ENCODE results near the gene SLC8A1.

SLC8A1 gene

DNA sequence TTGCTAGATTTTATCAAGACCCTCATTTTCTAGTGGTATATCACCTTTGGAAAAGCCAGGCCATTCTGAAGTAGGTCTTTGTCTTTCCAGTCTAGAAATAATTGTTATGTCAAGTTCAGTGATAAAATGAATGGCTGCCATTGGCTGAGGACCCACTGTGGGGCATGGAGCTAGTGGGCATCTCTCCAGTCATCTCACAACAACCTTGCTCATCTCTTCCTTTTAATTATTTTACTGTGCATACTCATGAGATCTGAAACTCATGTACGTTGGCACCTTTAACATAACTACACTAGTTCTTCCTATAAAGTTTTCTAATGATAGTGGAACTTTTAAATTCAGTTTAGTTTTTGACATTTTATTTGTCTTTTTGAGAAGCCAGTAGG, 240.9 kb downstream of the SLC8A1 start:
- Mint-ChIP-seq H3K27me3 (no peaks in the 10 kb centered on the region), H3K4me3 (no peak overlapping the region), H3K36me3 (no peaks in the 10 kb centered on the region), H3K9me3 (ENCODE audit: low read depth) (no peaks in the 10 kb centered on the region), H3K4me1 (ENCODE audit: low read depth) (no peaks in the 10 kb centered on the region), H3K27ac (no peak overlapping the region)

DNA sequence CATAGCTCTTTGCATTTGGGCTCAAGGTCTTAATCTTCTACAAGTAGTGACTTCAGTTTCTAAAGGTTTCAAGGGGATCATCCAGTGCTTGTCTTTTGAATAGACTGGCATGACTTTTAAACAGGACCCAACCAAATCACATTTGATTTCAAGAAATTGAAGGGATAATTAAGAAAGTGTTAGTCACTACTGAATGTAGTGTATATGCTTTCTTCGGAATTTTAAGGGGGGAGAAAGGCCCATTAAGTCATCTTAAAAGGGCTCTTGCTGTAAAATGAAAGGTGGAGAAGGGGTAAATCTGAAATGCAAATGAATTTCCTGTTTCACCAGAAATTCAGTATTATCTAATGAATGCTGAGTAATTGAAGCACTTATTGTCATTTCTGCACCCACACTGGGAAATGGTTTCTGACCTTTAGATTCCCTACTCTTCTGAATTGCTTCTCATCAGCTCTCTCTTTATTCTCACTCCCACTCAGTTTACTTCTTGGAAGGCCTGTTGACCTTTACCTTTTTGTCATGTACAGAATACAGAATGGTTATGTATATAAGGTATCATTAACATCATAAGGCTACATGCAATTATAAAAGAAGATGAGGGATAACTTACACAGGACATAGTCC, 241.4 kb downstream of the SLC8A1 start:
- Mint-ChIP-seq H3K36me3 (no peaks in the 10 kb centered on the region), H3K4me3 (no peak overlapping the region), H3K9me3 (ENCODE audit: low read depth) (no peaks in the 10 kb centered on the region), H3K27me3 (no peaks in the 10 kb centered on the region), H3K4me1 (ENCODE audit: low read depth) (no peaks in the 10 kb centered on the region), H3K27ac (no peak overlapping the region)

DNA sequence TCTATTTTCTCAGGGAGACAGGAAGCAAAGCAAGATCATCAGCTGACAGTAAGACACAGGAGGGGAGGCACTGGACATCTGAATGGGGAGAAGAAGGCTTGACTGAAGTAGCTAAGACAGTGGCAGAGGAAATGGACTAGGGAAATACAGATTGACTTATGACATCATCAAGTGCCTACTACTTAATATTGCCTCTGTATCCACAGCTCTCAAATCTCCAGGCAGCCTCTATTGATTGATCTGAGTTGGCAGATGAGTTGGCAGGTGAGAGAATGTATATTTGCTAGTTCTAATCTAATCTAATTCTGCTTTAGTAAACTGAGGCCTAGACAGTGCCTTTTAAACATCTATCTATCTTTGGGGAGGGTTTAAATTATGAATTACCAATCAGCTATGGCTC, 242.1 kb downstream of the SLC8A1 start:
- Mint-ChIP-seq H3K27me3 (no peaks in the 10 kb centered on the region), H3K4me3 (no peak overlapping the region), H3K9me3 (ENCODE audit: low read depth) (no peaks in the 10 kb centered on the region), H3K27ac (no peak overlapping the region), H3K36me3 (no peaks in the 10 kb centered on the region), H3K4me1 (ENCODE audit: low read depth) (no peaks in the 10 kb centered on the region)

DNA sequence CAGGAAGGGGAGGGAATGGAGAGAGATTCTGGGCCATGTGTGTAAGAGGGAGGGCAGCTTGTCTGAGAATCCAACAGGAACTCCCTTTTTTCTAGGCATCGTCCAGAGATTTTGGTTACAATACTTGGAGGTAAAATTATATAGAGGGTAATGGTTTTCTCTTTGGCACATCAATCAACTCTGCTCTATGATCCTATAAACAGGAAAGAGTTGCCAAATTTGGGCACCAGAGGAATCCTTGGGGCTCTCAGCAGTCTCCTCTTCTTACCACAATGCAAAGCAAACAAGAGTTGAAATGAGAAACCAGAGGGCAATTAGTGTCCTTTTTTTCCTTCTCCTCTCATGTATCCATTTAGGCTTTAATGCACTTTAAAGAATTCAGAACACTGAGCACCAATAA, 243.4 kb downstream of the SLC8A1 start:
- Mint-ChIP-seq H3K27me3 (no peaks in the 10 kb centered on the region), H3K4me1 (ENCODE audit: low read depth) (no peaks in the 10 kb centered on the region), H3K4me3 (no peak overlapping the region), H3K27ac (no peak overlapping the region), H3K9me3 (ENCODE audit: low read depth) (no peaks in the 10 kb centered on the region), H3K36me3 (no peaks in the 10 kb centered on the region)

DNA sequence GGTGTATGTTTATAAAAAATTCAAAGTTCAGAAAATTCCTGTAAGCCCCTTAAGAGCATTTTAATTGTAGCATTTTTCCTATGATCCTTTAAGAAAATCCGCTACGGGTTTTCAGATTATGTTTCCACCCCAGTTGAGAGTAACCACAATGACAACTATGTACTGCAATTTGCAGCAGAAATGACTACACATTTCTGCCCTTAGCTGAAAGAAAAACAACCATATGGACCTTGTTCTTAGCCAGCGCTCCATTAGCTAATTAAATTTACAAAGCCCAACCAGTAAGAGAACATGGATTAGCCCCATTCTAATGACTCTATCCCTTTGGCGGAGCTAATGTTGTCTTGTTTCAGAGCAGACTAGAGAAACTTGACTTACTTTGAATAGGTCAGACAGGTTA, 247.6 kb downstream of the SLC8A1 start:
- Mint-ChIP-seq H3K9me3 (ENCODE audit: low read depth) (no peaks in the 10 kb centered on the region), H3K36me3 (no peaks in the 10 kb centered on the region), H3K27me3 (no peaks in the 10 kb centered on the region), H3K4me3 (no peak overlapping the region), H3K4me1 (ENCODE audit: low read depth) (no peaks in the 10 kb centered on the region), H3K27ac (no peak overlapping the region)

DNA sequence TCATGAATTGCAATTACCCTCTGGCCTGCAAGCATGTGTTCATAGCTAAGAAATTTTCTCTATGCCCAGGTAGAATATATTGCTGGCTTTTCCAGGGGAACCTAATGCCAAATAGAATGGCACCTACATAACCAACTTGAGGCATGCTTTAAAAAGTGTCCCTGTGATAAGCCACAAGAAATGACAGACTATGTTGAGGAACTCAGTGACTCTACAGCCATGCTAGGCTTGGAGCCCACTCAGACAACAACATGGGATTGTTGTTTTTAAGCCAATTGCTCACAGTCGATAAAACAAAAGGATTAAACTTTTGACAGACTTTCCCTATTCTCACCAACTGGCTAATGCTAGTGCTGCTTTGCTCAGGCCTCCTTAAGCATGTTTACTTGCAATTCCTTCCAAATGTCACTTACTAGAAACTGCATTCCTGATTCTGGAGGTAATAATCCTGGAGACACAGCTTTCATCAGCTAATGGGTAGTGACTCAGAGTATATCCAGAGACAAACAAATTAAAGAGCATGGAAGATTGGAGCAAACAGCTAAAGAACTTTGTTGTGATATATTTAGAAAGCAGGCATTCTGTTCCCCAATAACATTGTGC, 249.0 kb downstream of the SLC8A1 start:
- Mint-ChIP-seq H3K27ac (no peak overlapping the region), H3K4me1 (ENCODE audit: low read depth) (no peaks in the 10 kb centered on the region), H3K27me3 (no peaks in the 10 kb centered on the region), H3K9me3 (ENCODE audit: low read depth) (no peaks in the 10 kb centered on the region), H3K4me3 (no peak overlapping the region), H3K36me3 (no peaks in the 10 kb centered on the region)

DNA sequence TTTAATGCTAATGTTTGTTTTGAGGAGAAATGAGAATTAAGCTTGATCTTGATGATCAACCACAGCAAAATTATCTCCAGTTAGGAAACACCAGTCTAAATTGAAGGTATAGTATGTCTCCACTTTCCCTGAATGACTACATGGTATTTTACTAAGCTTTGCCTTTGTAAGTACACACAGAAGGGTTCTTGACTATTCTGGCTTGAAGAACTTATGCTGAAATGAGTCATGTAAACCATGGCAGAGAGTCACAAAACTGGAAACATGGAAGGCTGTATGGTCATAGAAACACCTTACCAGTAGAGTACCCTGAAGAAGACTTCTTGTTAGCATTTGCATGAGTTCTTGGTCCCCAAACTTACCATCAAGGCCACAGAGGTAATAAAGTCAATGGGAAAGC, 250.5 kb downstream of the SLC8A1 start:
- Mint-ChIP-seq H3K4me1 (ENCODE audit: low read depth) (no peaks in the 10 kb centered on the region), H3K27ac (no peak overlapping the region), H3K27me3 (no peaks in the 10 kb centered on the region), H3K9me3 (ENCODE audit: low read depth) (no peaks in the 10 kb centered on the region), H3K36me3 (no peaks in the 10 kb centered on the region), H3K4me3 (no peak overlapping the region)

DNA sequence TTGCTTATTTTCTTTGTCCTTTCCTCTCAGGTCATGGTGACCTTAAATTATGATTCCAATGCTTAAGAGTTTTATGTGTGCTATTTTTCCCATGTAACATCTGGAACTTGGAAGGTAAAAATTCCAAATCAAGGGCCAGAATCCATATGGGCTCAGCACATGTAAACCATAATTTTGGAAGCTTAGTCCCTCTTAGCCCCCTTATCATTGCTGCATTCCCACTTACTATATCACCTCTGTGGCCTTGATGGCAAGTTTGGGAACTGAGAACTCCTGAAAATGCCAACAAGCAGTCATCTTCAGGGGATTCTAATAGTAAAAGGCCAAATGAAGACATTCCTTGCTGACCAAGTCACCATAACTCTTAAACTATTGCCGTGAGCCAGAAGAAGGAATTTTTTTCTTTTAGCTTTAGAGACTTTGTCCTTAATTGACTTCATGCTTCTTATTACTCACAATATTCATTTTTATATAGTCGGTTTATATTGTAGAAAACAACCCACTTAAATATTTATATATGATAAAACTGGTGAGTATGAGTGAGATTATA, 251.4 kb downstream of the SLC8A1 start:
- Mint-ChIP-seq H3K27me3 (no peaks in the 10 kb centered on the region), H3K27ac (no peak overlapping the region), H3K4me3 (no peak overlapping the region), H3K9me3 (ENCODE audit: low read depth) (no peaks in the 10 kb centered on the region), H3K4me1 (ENCODE audit: low read depth) (no peaks in the 10 kb centered on the region), H3K36me3 (no peaks in the 10 kb centered on the region)

DNA sequence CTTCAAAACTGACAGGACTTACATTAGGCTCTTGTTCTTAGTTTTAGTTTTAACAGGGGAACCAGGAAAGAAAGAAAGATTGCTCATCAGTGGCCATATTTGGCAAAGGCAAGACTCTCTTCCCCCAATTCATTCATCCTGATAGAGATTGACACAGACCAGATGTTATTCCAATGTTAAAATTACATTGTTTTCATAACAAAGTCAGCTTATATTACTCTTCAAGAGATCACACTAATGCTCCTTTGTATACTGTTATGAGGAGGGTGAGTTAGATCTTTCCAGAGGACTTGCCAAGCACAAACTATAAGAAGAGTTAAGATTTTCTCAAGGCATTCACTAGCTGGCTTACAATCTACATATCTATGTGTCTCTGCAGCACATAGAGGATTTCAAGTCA, 252.1 kb downstream of the SLC8A1 start:
- no peaks in the 10 kb centered on the region for H3K4me1 Mint-ChIP-seq (ENCODE audit: low read depth)
- no peaks in the 10 kb centered on the region for H3K36me3 Mint-ChIP-seq
- H3K27me3 Mint-ChIP-seq, result no peaks in the 10 kb centered on the region
- H3K4me3 Mint-ChIP-seq, result no peak overlapping the region
- no peaks in the 10 kb centered on the region for H3K9me3 Mint-ChIP-seq (ENCODE audit: low read depth)
- H3K27ac Mint-ChIP-seq, result no peak overlapping the region

DNA sequence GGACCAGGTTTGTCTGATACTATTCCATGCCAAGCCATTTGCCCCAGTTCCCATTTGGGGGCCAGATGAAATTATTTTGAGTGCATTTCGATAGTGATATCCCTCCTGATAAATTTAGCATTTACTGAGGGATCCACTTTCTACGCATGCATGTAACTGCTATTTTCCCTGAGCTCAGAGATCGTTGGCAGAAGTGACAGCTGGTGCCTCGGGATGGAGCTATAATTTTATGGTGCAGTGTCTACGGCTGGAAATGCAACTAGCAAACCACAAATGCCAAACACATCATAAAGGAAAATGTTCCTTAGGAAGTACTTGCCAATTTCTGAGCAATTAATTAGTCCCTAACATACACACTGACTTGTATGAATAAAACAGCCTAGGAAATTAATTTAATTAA, 254.8 kb downstream of the SLC8A1 start:
- Mint-ChIP-seq H3K4me1 (ENCODE audit: low read depth) (no peaks in the 10 kb centered on the region), H3K36me3 (no peaks in the 10 kb centered on the region), H3K9me3 (ENCODE audit: low read depth) (no peaks in the 10 kb centered on the region), H3K4me3 (no peak overlapping the region), H3K27ac (no peak overlapping the region), H3K27me3 (no peaks in the 10 kb centered on the region)

DNA sequence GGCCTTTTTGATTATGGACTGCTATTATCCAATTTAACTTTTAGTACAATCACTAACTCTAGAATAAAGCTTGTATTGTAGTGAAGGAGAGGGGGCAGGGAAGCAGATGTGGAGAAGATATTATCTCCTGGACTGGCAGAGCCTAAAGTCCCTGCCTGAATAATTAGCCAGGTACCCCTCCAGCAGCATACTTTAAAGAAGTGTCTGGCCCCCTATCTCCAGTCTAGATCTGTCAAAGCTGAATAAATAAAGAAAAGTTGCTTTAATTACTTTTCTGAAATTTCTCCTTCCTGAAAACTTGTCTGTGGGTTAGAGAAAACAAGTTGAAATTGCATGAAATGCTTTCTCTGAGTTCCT, 258.2 kb downstream of the SLC8A1 start:
- Mint-ChIP-seq H3K4me3 (no peak overlapping the region), H3K9me3 (ENCODE audit: low read depth) (no peaks in the 10 kb centered on the region), H3K27ac (no peak overlapping the region), H3K36me3 (no peaks in the 10 kb centered on the region), H3K4me1 (ENCODE audit: low read depth) (no peaks in the 10 kb centered on the region), H3K27me3 (no peaks in the 10 kb centered on the region)

DNA sequence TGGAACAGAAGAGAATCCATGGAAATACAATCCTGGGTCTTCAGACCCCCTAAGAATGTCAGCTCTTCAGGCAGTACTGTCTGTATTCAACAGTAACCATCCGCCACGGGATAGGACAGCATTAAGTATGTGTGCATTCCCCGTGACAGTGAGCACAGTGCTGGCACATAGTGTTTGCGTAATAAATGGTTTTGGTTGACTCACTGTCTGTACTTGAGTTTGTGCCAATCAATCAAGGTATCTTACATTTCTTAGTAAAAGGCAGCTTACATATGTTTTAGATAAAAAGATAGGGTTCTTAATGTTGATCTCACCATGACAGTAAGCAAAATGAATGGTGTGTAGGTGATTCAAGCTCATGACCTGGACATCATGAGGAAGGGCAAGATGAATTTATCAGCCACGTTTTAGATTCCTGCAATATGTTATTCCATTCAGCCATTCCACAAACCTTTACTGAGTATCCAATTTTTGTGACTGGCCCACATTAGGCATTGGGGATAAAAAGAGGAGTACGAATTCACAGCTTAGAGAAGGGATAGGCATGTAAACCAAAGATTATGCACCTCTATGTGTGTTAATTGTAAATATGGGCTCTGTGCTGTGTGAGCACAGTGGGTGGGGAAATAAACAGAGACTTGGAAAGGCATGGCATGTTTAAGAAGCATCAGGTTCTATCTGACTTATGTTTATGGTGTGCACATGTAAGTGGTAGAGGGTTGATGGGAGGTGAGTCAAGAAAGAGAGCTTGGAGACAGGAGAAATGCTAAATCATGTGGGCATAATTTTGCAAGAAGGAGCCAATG, 258.8 kb downstream of the SLC8A1 start:
- no peaks in the 10 kb centered on the region for H3K27me3 Mint-ChIP-seq
- H3K4me1 Mint-ChIP-seq (ENCODE audit: low read depth), result no peaks in the 10 kb centered on the region
- H3K27ac Mint-ChIP-seq, result no peak overlapping the region
- no peaks in the 10 kb centered on the region for H3K9me3 Mint-ChIP-seq (ENCODE audit: low read depth)
- no peak overlapping the region for H3K4me3 Mint-ChIP-seq
- no peaks in the 10 kb centered on the region for H3K36me3 Mint-ChIP-seq

DNA sequence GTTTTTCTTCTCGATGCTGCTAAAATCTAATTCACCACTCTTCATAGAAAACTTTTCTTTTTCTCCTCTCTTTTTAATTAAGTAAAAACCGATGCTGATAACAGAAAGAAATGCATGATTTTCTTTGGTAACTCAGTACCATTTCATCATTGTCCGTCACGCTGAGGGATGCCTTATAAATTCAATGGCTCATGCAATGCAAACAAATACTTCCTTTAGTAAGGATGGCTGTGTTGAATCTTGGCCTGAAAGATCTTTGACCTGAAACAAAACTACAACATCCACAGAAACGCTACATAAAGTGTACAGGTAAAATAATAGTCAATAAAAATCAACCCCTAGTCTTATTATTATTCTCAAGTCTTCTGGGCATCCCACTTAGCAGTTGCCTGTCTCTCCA, 261.4 kb downstream of the SLC8A1 start:
- Mint-ChIP-seq H3K9me3 (ENCODE audit: low read depth) (no peaks in the 10 kb centered on the region), H3K4me1 (ENCODE audit: low read depth) (no peaks in the 10 kb centered on the region), H3K27ac (no peak overlapping the region), H3K4me3 (no peak overlapping the region), H3K27me3 (no peaks in the 10 kb centered on the region), H3K36me3 (no peaks in the 10 kb centered on the region)

DNA sequence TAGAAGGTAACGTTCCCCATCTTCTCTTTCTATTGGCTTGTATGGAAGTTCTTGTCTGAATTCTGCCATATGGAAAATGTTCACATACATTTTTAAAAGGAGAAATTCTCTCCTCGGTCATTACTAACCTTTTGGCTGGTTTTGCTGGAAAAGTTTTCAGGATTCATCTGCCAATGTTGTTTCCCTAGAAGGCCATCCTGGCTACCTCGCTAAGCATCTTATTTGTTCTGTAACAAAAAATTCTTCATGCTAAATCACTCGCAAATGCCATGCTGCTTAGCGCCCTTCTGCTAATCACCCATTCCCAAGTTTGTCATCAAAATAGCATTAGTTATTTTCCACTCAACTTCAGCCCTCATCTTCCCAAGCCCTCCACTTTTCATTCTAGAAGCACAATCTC, 262.0 kb downstream of the SLC8A1 start:
- Mint-ChIP-seq H3K36me3 (no peaks in the 10 kb centered on the region), H3K9me3 (ENCODE audit: low read depth) (no peaks in the 10 kb centered on the region), H3K27ac (no peak overlapping the region), H3K4me3 (no peak overlapping the region), H3K27me3 (no peaks in the 10 kb centered on the region), H3K4me1 (ENCODE audit: low read depth) (no peaks in the 10 kb centered on the region)

DNA sequence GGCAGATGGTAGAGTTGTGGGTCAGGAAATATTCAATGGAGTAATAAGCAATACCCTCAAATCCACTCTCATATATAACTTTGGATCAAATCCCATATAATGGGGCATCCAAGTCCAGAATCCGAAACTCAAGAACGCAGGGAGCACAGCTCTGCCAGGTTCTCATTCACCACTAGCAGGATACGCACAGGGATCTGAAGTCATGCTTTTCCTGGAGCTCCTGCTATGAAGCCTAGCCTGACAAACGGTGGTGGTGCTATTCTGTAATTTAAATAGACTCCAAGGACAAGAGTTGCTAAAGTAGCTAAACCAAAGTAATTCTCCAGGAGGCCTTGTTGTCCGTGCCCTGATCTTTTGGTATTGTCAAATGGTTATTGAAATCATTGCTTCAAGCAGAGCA, 264.8 kb downstream of the SLC8A1 start:
- no peaks in the 10 kb centered on the region for H3K4me1 Mint-ChIP-seq (ENCODE audit: low read depth)
- H3K36me3 Mint-ChIP-seq, result no peaks in the 10 kb centered on the region
- no peak overlapping the region for H3K4me3 Mint-ChIP-seq
- H3K9me3 Mint-ChIP-seq (ENCODE audit: low read depth), result no peaks in the 10 kb centered on the region
- no peaks in the 10 kb centered on the region for H3K27me3 Mint-ChIP-seq
- no peak overlapping the region for H3K27ac Mint-ChIP-seq
